ENCODE measurements around the gene FOXD2.

Gene FOXD2

DNA sequence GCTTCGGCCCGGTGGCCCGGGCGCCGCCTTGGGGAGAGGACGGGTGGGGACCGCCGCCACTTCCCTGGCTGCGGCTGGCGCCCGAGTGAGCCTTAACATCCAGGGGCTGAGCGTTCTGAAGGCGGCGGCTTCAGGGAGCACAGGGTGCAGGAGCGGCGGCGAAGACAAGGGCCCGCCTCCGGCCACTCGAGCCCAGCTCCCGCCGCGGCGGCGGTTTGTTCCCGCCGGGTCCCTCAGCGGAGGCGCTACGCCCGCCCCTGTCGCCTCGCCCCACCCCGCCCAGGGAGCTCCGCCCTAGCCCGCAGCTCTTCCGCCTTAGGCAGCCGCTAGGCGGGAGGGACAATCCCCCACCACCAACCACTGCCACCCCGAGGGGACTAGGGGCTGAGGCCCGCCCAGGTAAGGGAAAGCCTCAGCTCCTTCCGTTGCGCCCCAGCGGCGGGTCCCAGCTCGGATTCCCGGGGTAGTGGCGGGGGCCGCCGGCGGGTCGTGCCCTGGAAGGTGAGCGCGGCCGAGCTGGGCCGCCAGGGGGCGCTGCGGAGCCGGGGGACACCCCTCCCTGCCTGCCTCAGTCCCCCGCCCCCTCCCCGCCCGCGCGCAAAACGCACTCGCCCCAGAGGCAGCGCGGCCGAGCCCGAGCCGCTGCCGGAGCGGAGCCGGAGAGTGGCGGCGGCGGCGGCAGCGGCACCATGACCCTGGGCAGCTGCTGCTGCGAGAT is at the start of gene FOXD2:
Gene FOXD2 (plus strand): TSS at position 598 of the 718 bp plus-strand sequence. CDS start 92 bp downstream, at position 690.
- DNase-seq (ENCODE audit: low read depth): peak; percentile 69
- H3K4me3 ChIP-seq (ENCODE audit: low read depth, low read length): peak within 1 kb of the TSS; percentile 73
- TF ChIP-seq, protein P1, sequence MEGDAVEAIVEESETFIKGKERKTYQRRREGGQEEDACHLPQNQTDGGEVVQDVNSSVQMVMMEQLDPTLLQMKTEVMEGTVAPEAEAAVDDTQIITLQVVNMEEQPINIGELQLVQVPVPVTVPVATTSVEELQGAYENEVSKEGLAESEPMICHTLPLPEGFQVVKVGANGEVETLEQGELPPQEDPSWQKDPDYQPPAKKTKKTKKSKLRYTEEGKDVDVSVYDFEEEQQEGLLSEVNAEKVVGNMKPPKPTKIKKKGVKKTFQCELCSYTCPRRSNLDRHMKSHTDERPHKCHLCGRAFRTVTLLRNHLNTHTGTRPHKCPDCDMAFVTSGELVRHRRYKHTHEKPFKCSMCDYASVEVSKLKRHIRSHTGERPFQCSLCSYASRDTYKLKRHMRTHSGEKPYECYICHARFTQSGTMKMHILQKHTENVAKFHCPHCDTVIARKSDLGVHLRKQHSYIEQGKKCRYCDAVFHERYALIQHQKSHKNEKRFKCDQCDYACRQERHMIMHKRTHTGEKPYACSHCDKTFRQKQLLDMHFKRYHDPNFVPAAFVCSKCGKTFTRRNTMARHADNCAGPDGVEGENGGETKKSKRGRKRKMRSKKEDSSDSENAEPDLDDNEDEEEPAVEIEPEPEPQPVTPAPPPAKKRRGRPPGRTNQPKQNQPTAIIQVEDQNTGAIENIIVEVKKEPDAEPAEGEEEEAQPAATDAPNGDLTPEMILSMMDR (IDR thresholded peaks at IDR 0.05; ENCODE audit: low read depth, low read length, missing control alignments): peak; percentile 85

DNA sequence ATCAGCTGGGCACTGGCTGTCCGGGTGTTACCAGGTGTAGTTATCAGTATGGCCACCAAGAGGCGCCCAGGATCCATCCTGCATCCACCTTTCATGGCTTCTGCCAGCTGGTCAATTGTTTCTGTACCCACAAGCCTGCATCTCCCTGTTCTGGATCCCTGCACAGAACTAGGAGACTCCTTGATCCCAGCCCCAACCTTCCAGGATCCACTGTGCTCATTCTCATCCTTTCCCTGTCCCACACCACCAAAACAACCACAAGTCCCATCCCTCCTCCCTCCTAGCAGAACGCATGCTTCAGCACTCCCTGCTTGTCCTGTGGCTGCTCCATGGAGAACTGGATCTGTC is 49.0 kb upstream of the FOXD2 start:
- DNase-seq (ENCODE audit: low read depth): peak; percentile 13
- TF ChIP-seq, protein P1 (IDR thresholded peaks at IDR 0.05; ENCODE audit: low read depth, low read length, missing control alignments): peak; percentile 93
- H3K4me3 ChIP-seq (ENCODE audit: low read depth, low read length): no peak overlapping the region

DNA sequence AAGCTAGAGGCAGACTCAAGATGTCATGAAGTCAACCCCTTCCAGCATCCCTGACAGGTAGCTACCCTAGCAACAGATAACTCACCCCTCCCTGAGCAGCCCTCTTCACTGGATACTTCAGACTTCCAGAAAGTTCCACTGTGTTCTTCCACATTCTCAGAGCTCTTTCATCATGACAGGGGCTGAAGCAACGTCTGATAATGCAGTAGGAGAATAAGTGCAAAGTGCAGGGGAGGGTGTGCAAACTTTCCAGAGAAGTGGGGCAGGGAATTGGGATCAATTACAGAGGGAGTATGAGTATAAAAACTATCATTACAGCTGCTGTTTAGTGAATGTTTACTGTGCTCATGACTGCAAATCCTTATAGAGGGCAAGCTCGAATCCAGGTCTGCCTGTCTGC is 48.1 kb upstream of the FOXD2 start:
- H3K4me3 ChIP-seq (ENCODE audit: low read depth, low read length): no peak overlapping the region
- DNase-seq (ENCODE audit: low read depth): no peak
- TF ChIP-seq, protein P1 (IDR thresholded peaks at IDR 0.05; ENCODE audit: low read depth, low read length, missing control alignments): no peak

DNA sequence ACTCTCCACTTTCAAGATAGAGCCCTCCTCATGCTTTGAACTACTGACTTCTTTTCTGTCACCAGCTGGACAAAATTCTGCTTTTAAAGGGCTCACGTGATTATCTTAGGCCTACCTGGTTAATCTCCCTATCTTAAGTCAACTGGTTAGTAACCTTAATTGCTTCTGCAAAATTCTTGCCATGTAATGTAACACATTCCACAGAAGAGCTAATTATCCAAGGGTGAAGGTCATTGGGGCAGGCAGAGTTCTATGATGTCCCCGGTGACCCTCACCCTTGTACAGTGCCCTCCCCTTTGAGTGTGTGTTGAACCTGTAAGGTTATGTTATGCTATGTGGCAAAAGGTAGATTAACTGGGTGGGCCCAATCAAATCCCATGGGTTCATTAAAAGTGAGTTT is 47.0 kb upstream of the FOXD2 start:
- H3K4me3 ChIP-seq (ENCODE audit: low read depth, low read length): no peak overlapping the region
- TF ChIP-seq, protein P1 (IDR thresholded peaks at IDR 0.05; ENCODE audit: low read depth, low read length, missing control alignments): no peak
- DNase-seq (ENCODE audit: low read depth): no peak

DNA sequence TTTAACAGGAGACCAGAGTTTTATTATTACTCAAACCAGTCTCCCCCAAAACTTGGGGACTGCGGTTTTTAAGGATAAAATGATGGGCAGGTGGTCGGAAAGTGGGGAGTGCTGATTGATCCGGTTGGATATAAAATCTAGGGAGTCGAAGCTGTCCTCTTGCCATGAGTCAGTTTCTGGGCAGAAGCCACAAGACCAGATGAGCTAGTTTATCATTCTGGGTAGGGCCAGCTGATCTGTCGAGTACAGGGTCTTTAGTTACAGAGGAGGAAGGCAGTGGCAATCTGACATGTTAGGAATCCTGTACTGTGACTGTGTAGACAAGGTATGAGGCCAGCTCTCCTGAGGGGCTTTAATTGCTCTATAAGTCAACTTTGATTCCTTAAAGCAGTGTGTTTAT is 44.7 kb upstream of the FOXD2 start:
- DNase-seq (ENCODE audit: low read depth): no peak
- H3K4me3 ChIP-seq (ENCODE audit: low read depth, low read length): no peak overlapping the region
- TF ChIP-seq, protein P1 (IDR thresholded peaks at IDR 0.05; ENCODE audit: low read depth, low read length, missing control alignments): no peak

DNA sequence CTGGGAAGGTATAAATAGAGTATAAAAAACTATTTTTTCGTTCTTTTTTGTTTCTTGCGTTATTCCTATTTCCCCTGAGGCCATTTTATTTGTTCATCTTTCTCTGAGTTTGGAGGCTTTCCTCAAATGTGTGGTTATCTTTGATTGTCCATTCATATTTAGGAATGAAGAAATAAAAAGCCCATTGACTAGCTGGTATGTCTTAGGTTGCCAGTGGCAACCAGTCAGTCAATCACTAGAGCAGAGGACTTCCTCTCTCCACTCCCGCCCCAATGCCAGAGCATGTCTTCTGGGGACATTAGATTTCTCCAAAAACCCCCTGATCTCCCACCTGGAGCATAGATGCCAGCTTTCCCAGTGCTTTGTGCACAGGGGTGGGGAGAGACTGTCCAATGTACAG is 42.4 kb upstream of the FOXD2 start:
- no peak for DNase-seq (ENCODE audit: low read depth)
- TF ChIP-seq, protein P1 (IDR thresholded peaks at IDR 0.05; ENCODE audit: low read depth, low read length, missing control alignments): no peak

DNA sequence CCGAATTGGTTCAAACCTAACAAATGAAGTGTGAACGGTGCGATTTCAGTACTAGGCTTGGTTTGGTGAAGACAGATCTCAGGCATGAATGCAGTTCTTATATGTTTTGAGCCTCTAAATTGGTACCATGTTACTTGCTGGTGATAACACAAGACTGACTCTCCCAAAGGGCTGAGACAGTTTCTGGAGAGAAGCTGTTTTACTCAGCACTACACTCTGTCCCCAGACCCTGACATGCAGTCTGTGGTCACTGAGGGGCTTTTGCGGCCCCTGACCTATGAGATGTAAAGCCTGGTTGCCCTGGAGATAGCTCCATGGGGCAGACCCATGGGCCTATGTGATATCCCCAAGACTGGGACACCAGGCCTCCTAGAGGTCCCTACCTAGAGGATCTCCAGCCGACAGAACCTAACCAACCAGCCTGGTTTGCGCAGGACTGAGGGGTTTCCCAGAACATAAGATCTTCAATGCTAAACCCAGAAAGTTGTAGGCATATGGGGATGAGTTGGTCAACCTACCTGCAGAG is 41.1 kb upstream of the FOXD2 start:
- no peak for DNase-seq (ENCODE audit: low read depth)
- no peak overlapping the region for H3K4me3 ChIP-seq (ENCODE audit: low read depth, low read length)
- TF ChIP-seq, protein P1 (IDR thresholded peaks at IDR 0.05; ENCODE audit: low read depth, low read length, missing control alignments): no peak

More for the DNA sequence above, 42.4 kb upstream of the FOXD2 start:
- no peak overlapping the region for H3K4me3 ChIP-seq (ENCODE audit: low read depth, low read length)

Data from GM12864 (cell line).